ENCODE data around the gene HACL1.

DNA sequence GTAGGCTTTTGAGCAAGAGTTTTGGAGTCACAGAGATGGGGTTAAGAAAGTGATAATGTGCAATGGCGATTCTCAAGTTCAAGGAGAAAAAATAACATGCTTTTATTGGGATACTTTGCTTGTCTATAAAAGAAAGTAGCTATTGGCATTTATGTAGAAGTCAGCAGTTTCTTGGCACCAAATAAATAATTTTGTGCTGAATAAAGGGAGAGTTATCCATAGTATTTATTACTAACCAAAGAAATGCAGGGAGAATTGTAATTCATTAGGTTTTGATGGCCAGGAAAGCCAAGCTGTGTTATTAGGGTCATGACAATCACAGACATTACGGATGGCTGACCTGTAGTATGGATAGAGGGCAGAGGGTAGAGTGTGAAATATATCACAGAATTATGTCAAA is 33.3 kb upstream of the HACL1 start:
- TF ChIP-seq, protein P1, sequence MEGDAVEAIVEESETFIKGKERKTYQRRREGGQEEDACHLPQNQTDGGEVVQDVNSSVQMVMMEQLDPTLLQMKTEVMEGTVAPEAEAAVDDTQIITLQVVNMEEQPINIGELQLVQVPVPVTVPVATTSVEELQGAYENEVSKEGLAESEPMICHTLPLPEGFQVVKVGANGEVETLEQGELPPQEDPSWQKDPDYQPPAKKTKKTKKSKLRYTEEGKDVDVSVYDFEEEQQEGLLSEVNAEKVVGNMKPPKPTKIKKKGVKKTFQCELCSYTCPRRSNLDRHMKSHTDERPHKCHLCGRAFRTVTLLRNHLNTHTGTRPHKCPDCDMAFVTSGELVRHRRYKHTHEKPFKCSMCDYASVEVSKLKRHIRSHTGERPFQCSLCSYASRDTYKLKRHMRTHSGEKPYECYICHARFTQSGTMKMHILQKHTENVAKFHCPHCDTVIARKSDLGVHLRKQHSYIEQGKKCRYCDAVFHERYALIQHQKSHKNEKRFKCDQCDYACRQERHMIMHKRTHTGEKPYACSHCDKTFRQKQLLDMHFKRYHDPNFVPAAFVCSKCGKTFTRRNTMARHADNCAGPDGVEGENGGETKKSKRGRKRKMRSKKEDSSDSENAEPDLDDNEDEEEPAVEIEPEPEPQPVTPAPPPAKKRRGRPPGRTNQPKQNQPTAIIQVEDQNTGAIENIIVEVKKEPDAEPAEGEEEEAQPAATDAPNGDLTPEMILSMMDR (IDR thresholded peaks at IDR 0.05): no peak
- TF ChIP-seq POLR2A (IDR thresholded peaks at IDR 0.05): no peak
